Trophoblast cell (in vitro differentiated cells and primary cell): ENCODE measurements around the gene ZNF488.

Experiments used
- DNase-seq, 2 donors: peaks; one replicate each; pipeline ENCODE4 v3.0.0-alpha.2; 2016
- H2AFZ ChIP-seq: 2 replicates; pipeline ENCODE4 v1.6.1; 2013; ENCODE audit warnings: low read length, moderate library complexity, mild to moderate bottlenecking; ENCODE audit not compliant: insufficient read depth, poor library complexity
- H2AK5ac ChIP-seq: 2 replicates; pipeline ENCODE4 v1.6.1; 2013; ENCODE audit warnings: mild to moderate bottlenecking, low read length
- H2BK120ac ChIP-seq: 2 replicates; pipeline ENCODE4 v1.6.1; 2013; ENCODE audit warnings: low read length, mild to moderate bottlenecking, moderate library complexity; ENCODE audit not compliant: insufficient read depth, poor library complexity
- H2BK12ac ChIP-seq: 2 replicates; pipeline ENCODE4 v1.6.1; 2013; ENCODE audit warnings: mild to moderate bottlenecking, low read length, moderate library complexity
- H2BK5ac ChIP-seq: 2 replicates; pipeline ENCODE4 v1.6.1; 2013; ENCODE audit warnings: low read length, low read depth, moderate library complexity, mild to moderate bottlenecking; ENCODE audit not compliant: poor library complexity
- H3K14ac ChIP-seq: 2 replicates; pipeline ENCODE4 v1.6.1; 2013; ENCODE audit warnings: mild to moderate bottlenecking, low read length
- H3K18ac ChIP-seq: 2 replicates; pipeline ENCODE4 v1.6.1; 2013; ENCODE audit warnings: mild to moderate bottlenecking, low read length
- H3K23ac ChIP-seq: 2 replicates; pipeline ENCODE4 v1.6.1; 2013; ENCODE audit warnings: low read length
- H3K27ac ChIP-seq: 2 replicates; pipeline ENCODE4 v1.5.1; 2013; ENCODE audit warnings: low read depth, mild to moderate bottlenecking, inconsistent platforms, low read length, moderate library complexity
- H3K27me3 ChIP-seq: 2 replicates; pipeline ENCODE4 v1.6.1; 2013; ENCODE audit warnings: inconsistent platforms, mild to moderate bottlenecking, low read length, moderate library complexity; ENCODE audit not compliant: insufficient read depth
- H3K36me3 ChIP-seq, 2 experiments: 1 replicate in 1 of 2; 2 replicates in 1 of 2; pipeline ENCODE4 v1.6.1; 2013; ENCODE audit warnings: low read length in 2 of 2, mild to moderate bottlenecking in 2 of 2, moderate library complexity in 1 of 2; ENCODE audit not compliant: insufficient read depth in 2 of 2, control insufficient read depth in 1 of 2
- H3K4ac ChIP-seq: 2 replicates; pipeline ENCODE4 v1.6.1; 2013; ENCODE audit warnings: low read depth, mild to moderate bottlenecking, low read length, moderate library complexity
- H3K4me1 ChIP-seq, 2 experiments: 1 replicate in 1 of 2; 2 replicates in 1 of 2; pipeline ENCODE4 v1.6.1; 2013; ENCODE audit warnings: low read length in 2 of 2, mild to moderate bottlenecking in 2 of 2, moderate library complexity in 1 of 2; ENCODE audit not compliant: insufficient read depth in 2 of 2, control insufficient read depth in 1 of 2
- H3K4me2 ChIP-seq: 2 replicates; pipeline ENCODE4 v1.6.1; 2013; ENCODE audit warnings: inconsistent platforms, mild to moderate bottlenecking, low read length, moderate library complexity
- H3K4me3 ChIP-seq: 2 replicates; pipeline ENCODE4 v1.5.1; 2013; ENCODE audit warnings: mild to moderate bottlenecking, low read depth, low read length, inconsistent platforms
- H3K79me1 ChIP-seq: one replicate; pipeline ENCODE4 v1.6.1; 2013; ENCODE audit warnings: low read length
- H3K79me2 ChIP-seq: 2 replicates; pipeline ENCODE4 v1.6.1; 2013; ENCODE audit warnings: low read length, mild to moderate bottlenecking; ENCODE audit not compliant: control insufficient read depth, insufficient read depth, poor library complexity
- H3K9ac ChIP-seq: 2 replicates; pipeline ENCODE4 v1.6.1; 2013; ENCODE audit warnings: mild to moderate bottlenecking, low read length
- H3K9me3 ChIP-seq: 2 replicates; pipeline ENCODE4 v1.6.1; 2013; ENCODE audit warnings: low read depth, mild to moderate bottlenecking, control low read depth, inconsistent platforms, low read length; ENCODE audit not compliant: insufficient read depth
- H4K12ac ChIP-seq: 2 replicates; pipeline ENCODE4 v1.6.1; 2013; ENCODE audit warnings: low read depth, mild to moderate bottlenecking, low read length, moderate library complexity
- H4K8ac ChIP-seq: 2 replicates; pipeline ENCODE4 v1.6.1; 2013; ENCODE audit warnings: low read depth, mild to moderate bottlenecking, low read length, moderate library complexity
- H4K91ac ChIP-seq: one replicate; pipeline ENCODE4 v1.6.1; 2013; ENCODE audit warnings: low read depth, mild to moderate bottlenecking, low read length, moderate library complexity
- WGBS: extraction: QIAGEN DNeasy Blood & Tissue Kit; methylation state at CpG from one replicate; pipeline ENCODE4 v1.1.7; 2013; ENCODE audit warnings: missing lambda C conversion rate; ENCODE audit not compliant: insufficient read length, insufficient coverage; ENCODE audit errors: extremely low coverage; 5-methylcytosine and 5-hydroxymethylcytosine counted together

The ZNF488 gene

GRCh38 chr10:47337310-47337709, 46.8 kb downstream of the ZNF488 start:
- Histone ChIP-seq H2AFZ (no peak overlapping the region), H4K91ac (no peak overlapping the region), H3K27ac (no peak overlapping the region), H3K4me3 (no peak overlapping the region), H3K14ac (no peak overlapping the region), H4K12ac (no peak overlapping the region), H2AK5ac (no peak overlapping the region), H3K9me3 (no peaks in the 10 kb centered on the region), H4K8ac (no peak overlapping the region), H3K9ac (no peak overlapping the region), H3K4me1 (no peaks in the 10 kb centered on the region), H3K27me3 (no peaks in the 10 kb centered on the region), H2BK5ac (no peak overlapping the region), H3K18ac (no peak overlapping the region), H3K4ac (no peak overlapping the region), H3K4me2 (no peak overlapping the region), H3K79me1 (no peaks in the 10 kb centered on the region), H3K23ac (no peak overlapping the region), H3K36me3 (no peaks in the 10 kb centered on the region), H2BK120ac (no peak overlapping the region), H2BK12ac (no peak overlapping the region), H3K79me2 (no peaks in the 10 kb centered on the region)
- no peak for DNase-seq
- no CpG with 5 or more reads among the region's 4 CpGs for WGBS

- no peaks in the 10 kb centered on the region for H3K79me2 ChIP-seq
- no peak overlapping the region for H3K18ac ChIP-seq
- H4K12ac ChIP-seq: no peak overlapping the region
- no peak overlapping the region for H2BK12ac ChIP-seq
- no peak overlapping the region for H4K8ac ChIP-seq
- H3K79me1 ChIP-seq: no peaks in the 10 kb centered on the region
- no CpG with 5 or more reads among the region's 15 CpGs for WGBS
- H3K4ac ChIP-seq: no peak overlapping the region
- H3K4me1 ChIP-seq: peaks cover 3 to 4% of the 10 kb centered on the region in 2 experiments
- H3K4me2 ChIP-seq: no peak overlapping the region
- no peak overlapping the region for H3K23ac ChIP-seq
- no peak overlapping the region for H3K14ac ChIP-seq
- H4K91ac ChIP-seq: no peak overlapping the region
- H3K27ac ChIP-seq: no peak overlapping the region
- H2AK5ac ChIP-seq: no peak overlapping the region
- H3K9ac ChIP-seq: no peak overlapping the region
- H2BK5ac ChIP-seq: no peak overlapping the region
- no peak for DNase-seq
- H3K4me3 ChIP-seq: no peak overlapping the region
- no peaks in the 10 kb centered on the region for H3K27me3 ChIP-seq
- no peaks in the 10 kb centered on the region for H3K36me3 ChIP-seq
- no peak overlapping the region for H2BK120ac ChIP-seq
- no peak overlapping the region for H2AFZ ChIP-seq
- H3K9me3 ChIP-seq: peaks cover 2% of the 10 kb centered on the region
These were observed 47.5 kb downstream of the ZNF488 start for GRCh38 chr10:47336387-47337134.

- Histone ChIP-seq H4K12ac (no peak overlapping the region), H3K4me1 (peaks cover 3 to 4% of the 10 kb centered on the region in 2 experiments), H3K9ac (no peak overlapping the region), H3K23ac (no peak overlapping the region), H3K79me2 (no peaks in the 10 kb centered on the region), H2BK5ac (no peak overlapping the region), H3K4ac (no peak overlapping the region), H3K27me3 (no peaks in the 10 kb centered on the region), H3K4me2 (no peak overlapping the region), H3K36me3 (no peaks in the 10 kb centered on the region), H2AFZ (no peak overlapping the region), H3K79me1 (no peaks in the 10 kb centered on the region), H2AK5ac (no peak overlapping the region), H4K91ac (no peak overlapping the region), H3K27ac (no peak overlapping the region), H4K8ac (no peak overlapping the region), H3K14ac (no peak overlapping the region), H2BK12ac (no peak overlapping the region), H3K4me3 (no peak overlapping the region), H3K18ac (no peak overlapping the region), H3K9me3 (peaks cover 2% of the 10 kb centered on the region), H2BK120ac (no peak overlapping the region)
- WGBS: no CpG with 5 or more reads among the region's 5 CpGs
- no peak for DNase-seq
These were observed 48.2 kb downstream of the ZNF488 start for GRCh38 chr10:47335906-47336305.

GRCh38 chr10:47334466-47335295, 49.4 kb downstream of the ZNF488 start:
- no CpG with 5 or more reads among the region's 8 CpGs for WGBS
- no peak overlapping the region for H2BK5ac ChIP-seq

More at GRCh38 chr10:47334466-47335295, 49.4 kb downstream of the ZNF488 start:
- no peaks in the 10 kb centered on the region for H3K36me3 ChIP-seq
- no peak overlapping the region for H3K23ac ChIP-seq
- H3K27ac ChIP-seq: no peak overlapping the region
- peaks cover 3 to 4% of the 10 kb centered on the region in 2 experiments for H3K4me1 ChIP-seq
- H3K4me2 ChIP-seq: no peak overlapping the region
- no peaks in the 10 kb centered on the region for H3K79me2 ChIP-seq
- DNase-seq: no peak
- H2BK120ac ChIP-seq: no peak overlapping the region
- no peak overlapping the region for H2BK12ac ChIP-seq
- H3K27me3 ChIP-seq: no peaks in the 10 kb centered on the region
- H4K91ac ChIP-seq: no peak overlapping the region
- H3K4ac ChIP-seq: no peak overlapping the region
- H3K79me1 ChIP-seq: no peaks in the 10 kb centered on the region
- H2AFZ ChIP-seq: no peak overlapping the region
- H4K12ac ChIP-seq: no peak overlapping the region
- no peak overlapping the region for H3K4me3 ChIP-seq
- peaks cover 2% of the 10 kb centered on the region for H3K9me3 ChIP-seq
- H2AK5ac ChIP-seq: no peak overlapping the region
- no peak overlapping the region for H4K8ac ChIP-seq
- no peak overlapping the region for H3K18ac ChIP-seq
- H3K9ac ChIP-seq: no peak overlapping the region
- no peak overlapping the region for H3K14ac ChIP-seq
